IMR-90 (cell line): Measurements from ENCODE around the gene VDAC2. TPM values are rescaled to one million over a fixed set of nuclear protein-coding genes. Genes with fewer than 3 reads are reported as not detected.
"Not testable (repeated sequence)": the region's sequence is repeated elsewhere in the genome, so short reads cannot be mapped to it uniquely, and the experiment has no call there.

Source experiments
- ATAC-seq: fragments of 200-7000 bp; cut with Tn5 transposase; 2 replicates; pipeline ENCODE4 v1.9.1; 2020; ENCODE audit warnings: low read depth, mild to moderate bottlenecking, moderate library complexity
- BruUV-seq: library from RNA; stranded (reverse); fragments of 400-500 nt; replicated peaks from 2 replicates; lab custom pipeline; 2021; lab: Mats Ljungman, UMichigan
- CTCF ChIA-PET: fragments of 300-600 bp; formaldehyde crosslinking; extraction: SDS; loops from one replicate; lab custom pipeline; 2021; ENCODE audit warnings: antibody characterized with exemption; lab: Yijun Ruan, JAX
- POLR2A ChIA-PET: fragments of 300-600 bp; sonication (Branson Sonifier 250); formaldehyde crosslinking; loops from one replicate; lab custom pipeline; 2022; ENCODE audit warnings: antibody characterized with exemption; ENCODE audit not compliant: unreplicated experiment; lab: Charles Lee
- DNase-seq: peaks from one replicate; pipeline ENCODE4 v3.0.0; 2013
- H2AFZ ChIP-seq: replicated peaks from 2 replicates; pipeline ENCODE3; 2013; ENCODE audit warnings: low read length, mild to moderate bottlenecking; ENCODE audit not compliant: poor library complexity
- H2AK5ac ChIP-seq: 2 replicates; pipeline ENCODE4 v1.6.1; 2013; ENCODE audit warnings: low read depth, low read length, inconsistent platforms
- H2AK9ac ChIP-seq: replicated peaks from 2 replicates; pipeline ENCODE3; 2013; ENCODE audit warnings: mild to moderate bottlenecking, low read depth, low read length, moderate library complexity; ENCODE audit not compliant: poor library complexity
- H2BK120ac ChIP-seq: 2 replicates; pipeline ENCODE4 v1.6.1; 2013; ENCODE audit warnings: low read depth, low read length, inconsistent platforms
- H2BK15ac ChIP-seq: 3 replicates; pipeline ENCODE4 v1.6.1; 2013; ENCODE audit warnings: low read depth, low read length, inconsistent platforms
- H2BK20ac ChIP-seq: 2 replicates; pipeline ENCODE4 v1.6.1; 2013; ENCODE audit warnings: low read depth, mild to moderate bottlenecking, inconsistent platforms, low read length, moderate library complexity
- H2BK5ac ChIP-seq: 2 replicates; pipeline ENCODE4 v1.6.1; 2013; ENCODE audit warnings: mild to moderate bottlenecking, low read depth, low read length, inconsistent platforms; ENCODE audit not compliant: poor library complexity, severe bottlenecking
- H3K14ac ChIP-seq: replicated peaks from 2 replicates; pipeline ENCODE4 v1.6.1; 2013; ENCODE audit warnings: low read depth, low read length, inconsistent platforms
- H3K18ac ChIP-seq: 2 replicates; pipeline ENCODE4 v1.6.1; 2013; ENCODE audit warnings: low read depth, low read length, control low read depth
- H3K23ac ChIP-seq: 2 replicates; pipeline ENCODE4 v1.6.1; 2013; ENCODE audit warnings: low read depth, low read length, inconsistent platforms
- H3K27ac ChIP-seq: 2 replicates; pipeline ENCODE4 v1.5.1; 2013; ENCODE audit warnings: mild to moderate bottlenecking, control low read depth, low read length; ENCODE audit not compliant: insufficient read depth
- H3K27me3 ChIP-seq: 2 replicates; pipeline ENCODE4 v1.6.1; 2013; ENCODE audit warnings: low read length; ENCODE audit not compliant: control insufficient read depth, insufficient read depth
- H3K36me3 ChIP-seq: 2 replicates; pipeline ENCODE4 v1.6.1; 2013; ENCODE audit warnings: low read length, mixed read lengths; ENCODE audit not compliant: control insufficient read depth, insufficient read depth
- H3K4ac ChIP-seq: 2 replicates; pipeline ENCODE4 v1.6.1; 2013; ENCODE audit warnings: low read depth, low read length, inconsistent platforms
- H3K4me1 ChIP-seq: 2 replicates; pipeline ENCODE4 v1.6.1; 2013; ENCODE audit warnings: low read length, mixed read lengths; ENCODE audit not compliant: control insufficient read depth, insufficient read depth
- H3K4me2 ChIP-seq: 2 replicates; pipeline ENCODE4 v1.6.1; 2013; ENCODE audit warnings: low read depth, mild to moderate bottlenecking, control low read depth, low read length, moderate library complexity
- H3K4me3 ChIP-seq: 2 replicates; pipeline ENCODE4 v1.5.1; 2013; ENCODE audit warnings: low read depth, mild to moderate bottlenecking, control low read depth, low read length, moderate library complexity; ENCODE audit not compliant: insufficient read depth
- H3K56ac ChIP-seq: 2 replicates; pipeline ENCODE4 v1.6.1; 2013; ENCODE audit warnings: low read length, inconsistent platforms; ENCODE audit not compliant: insufficient read depth; ENCODE audit errors: extremely low read depth
- H3K79me1 ChIP-seq, 2 experiments: 2 replicates each; pipeline ENCODE4 v1.6.1; 2013; ENCODE audit warnings: low read length in 2 of 2, inconsistent platforms in 1 of 2, low read depth in 1 of 2
- H3K9ac ChIP-seq: 2 replicates; pipeline ENCODE4 v1.6.1; 2013; ENCODE audit warnings: low read depth, low read length, control low read depth
- H3K9me1 ChIP-seq: 2 replicates; pipeline ENCODE4 v1.6.1; 2013; ENCODE audit warnings: low read length, inconsistent platforms; ENCODE audit not compliant: insufficient read depth
- H3K9me3 ChIP-seq: 2 replicates; pipeline ENCODE4 v1.6.1; 2013; ENCODE audit warnings: low read length; ENCODE audit not compliant: control insufficient read depth, insufficient read depth
- H4K20me1 ChIP-seq: 2 replicates; pipeline ENCODE4 v1.6.1; 2013; ENCODE audit warnings: low read length, inconsistent platforms; ENCODE audit not compliant: insufficient read depth
- H4K5ac ChIP-seq: 2 replicates; pipeline ENCODE4 v1.6.1; 2013; ENCODE audit warnings: mild to moderate bottlenecking, low read depth, low read length, control low read depth
- H4K8ac ChIP-seq, 2 experiments: 2 replicates each; pipeline ENCODE4 v1.6.1; 2013; ENCODE audit warnings: low read depth in 2 of 2, low read length in 2 of 2, control low read depth in 1 of 2, inconsistent platforms in 1 of 2
- H4K91ac ChIP-seq: 2 replicates; pipeline ENCODE4 v1.6.1; 2013; ENCODE audit warnings: low read depth, low read length, inconsistent platforms; ENCODE audit not compliant: insufficient read depth
- CTCF ChIP-seq: conservative IDR thresholded peaks from 2 replicates; pipeline ENCODE4 v1.5.1; 2012; ENCODE audit warnings: mild to moderate bottlenecking, low read depth, low read length, improper control_type of control experiment
- WGBS, 2 experiments: methylation state at CpG; one replicate each; pipeline versions ENCODE4 v1.1.5 to v1.1.7; 2013; ENCODE audit warnings: missing lambda C conversion rate in 2 of 2; ENCODE audit not compliant: insufficient read length in 1 of 2; ENCODE audit errors: extremely low coverage in 2 of 2; 5-methylcytosine and 5-hydroxymethylcytosine counted together
- dilution Hi-C: fragments of 300-500 bp; cut with HindIII; formaldehyde crosslinking; loops from one replicate; pipeline ENCODE4 v1.14.3; 2018; ENCODE audit warnings: low sequenced_read_pairs; ENCODE audit not compliant: unreplicated experiment
- in situ Hi-C: fragments of 300-500 bp; cut with MboI; formaldehyde crosslinking; loops from 3 replicates; pipeline ENCODE4 v1.14.3; 2019; ENCODE audit warnings: low sequenced_read_pairs, inconsistent platforms, mixed read lengths
- intact Hi-C: fragments of 100-400 bp; cut with micrococcal nuclease; formaldehyde crosslinking; loops from 2 replicates; pipeline ENCODE4 v1.10.0; 2022
- polyA plus RNA-seq, 3 experiments: library from polyadenylated mRNA; depleted of rRNA; stranded (reverse); fragments of >200 nt; gene quantifications; 2 replicates each; pipeline ENCODE4 v1.2.3, GENCODE V29; 2012; ENCODE audit warnings: low replicate concordance in 1 of 3
- total RNA-seq: library from RNA; depleted of rRNA; stranded (reverse); fragments of >200 nt; gene quantifications from 2 replicates; pipeline ENCODE4 v1.2.3, GENCODE V29; 2012

Gene VDAC2
- total and polyA plus RNA-seq, 2 of the 4 experiments (the other 2 are of a cell fraction) = 122 to 139 TPM

GRCh38 chr10:75191821-75192568, 18.6 kb upstream of the VDAC2 start (continued):
- TF ChIP-seq CTCF = 0 out of 2 replicates have a peak, but pooled peaks have one; percentile 15

GRCh38 chr10:75194625-75195024, 16.0 kb upstream of the VDAC2 start:
- in situ Hi-C loops, BruUV-seq, DNase-seq, H2AK9ac ChIP-seq, H3K9ac ChIP-seq, H3K27me3 ChIP-seq, H3K9me3 ChIP-seq, ATAC-seq, H3K14ac ChIP-seq, H2AFZ ChIP-seq, H3K56ac ChIP-seq, H3K36me3 ChIP-seq, H3K23ac ChIP-seq, H3K4me2 ChIP-seq, H3K4me3 ChIP-seq, H4K20me1 ChIP-seq, dilution Hi-C loops: not testable (repeated sequence)
- H2BK120ac ChIP-seq = peak overlapping the region; percentile 32
- peak overlapping the region; percentile 55 for H4K5ac ChIP-seq
- H2BK20ac ChIP-seq = peak overlapping the region; percentile 66; the same call in 1 of the 2 replicates
- peak overlapping the region; percentile 67 for H4K91ac ChIP-seq
- peak overlapping the region; percentile 87 for H3K27ac ChIP-seq
- POLR2A ChIA-PET = interaction anchor here (0.6 to 0.7 kb wide), 2 partner anchors 31 to 32 kb away, joined by 3 to 9 read pairs; no protein-coding TSS in a partner anchor
- CTCF ChIA-PET = interaction anchor here (0.7 to 0.9 kb wide), 2 partner anchors 41 to 58 kb away, joined by 3 to 5 read pairs; partner anchors contain the start of gene COMTD1
- WGBS, 2 experiments = 80% methylated on average over 1 of the region's 4 CpGs; no CpG with 5 or more reads in 1 of the 2 experiments
- H3K4me1 ChIP-seq = peaks cover 18% of the 10 kb centered on the region
- H3K18ac ChIP-seq = peak overlapping the region; percentile 90
- peak overlapping the region; percentile 94 for H2BK5ac ChIP-seq
- peak overlapping the region in 1 of 2 experiments; percentile 63; a peak in 3 of 4 replicates for H4K8ac ChIP-seq
- intact Hi-C loops = loop anchor here (1.0 kb wide), 1 partner anchor 16 kb away; the partner anchor contains the start of gene VDAC2
- peak overlapping the region; percentile 46 for H3K4ac ChIP-seq
- H2AK5ac ChIP-seq = peak overlapping the region; percentile 88
- H2BK15ac ChIP-seq = peak overlapping the region; percentile 37; the same call in 2 of the 3 replicates
- peaks cover 23 to 35% of the 10 kb centered on the region in 2 experiments; a peak in 3 of 4 replicates for H3K79me1 ChIP-seq
- H3K9me1 ChIP-seq = peaks cover 27% of the 10 kb centered on the region
